Natural killer cell treated with Interleukin-12 subunit alpha and Interleukin-12 subunit beta and Interleukin-15 and Interleukin-18, amount 100 ng/mL, for 72 hours (primary cell): ENCODE measurements around the gene ZNF354C. TPM values are rescaled to one million over a fixed set of nuclear protein-coding genes. Genes with fewer than 3 reads are reported as not detected.
"Not testable (repeated sequence)": the region's sequence is repeated elsewhere in the genome, so short reads cannot be mapped to it uniquely, and the experiment has no call there.

Experiments
- ATAC-seq, 2 donors: fragments of 150-1000 bp; cut with Tn5 transposase in 1 of 2; sonication (Bioruptor Pico), chemical (Tn5 transposase) in 1 of 2; 2 replicates each; pipeline ENCODE4 v1.10.0; 2021
- DNase-seq: peaks from one replicate; pipeline ENCODE4 v3.0.0; 2022; ENCODE audit warnings: low spot score
- H3K27ac Mint-ChIP-seq, 2 donors: 1 replicate in 1 of 2; 2 replicates in 1 of 2; pipeline ENCODE4 v1.8.0; 2022; ENCODE audit warnings: mixed read lengths in 2 of 2, mild to moderate bottlenecking in 1 of 2, moderate library complexity in 1 of 2
- H3K27me3 Mint-ChIP-seq, 2 donors: 1 replicate in 1 of 2; 2 replicates in 1 of 2; pipeline ENCODE4 v1.8.0; 2022; ENCODE audit warnings: mixed read lengths in 2 of 2
- H3K36me3 Mint-ChIP-seq: one replicate; pipeline ENCODE4 v1.8.0; 2022; ENCODE audit warnings: mixed read lengths
- H3K4me1 Mint-ChIP-seq, 2 donors: 1 replicate in 1 of 2; 2 replicates in 1 of 2; pipeline ENCODE4 v1.8.0; 2022; ENCODE audit warnings: low read depth in 2 of 2, mixed read lengths in 2 of 2, mild to moderate bottlenecking in 1 of 2
- H3K4me3 Mint-ChIP-seq: one replicate; pipeline ENCODE4 v1.8.0; 2022; ENCODE audit warnings: mixed read lengths
- H3K9me3 Mint-ChIP-seq: 2 replicates; pipeline ENCODE4 v1.8.0; 2022; ENCODE audit warnings: mixed read lengths
- total RNA-seq, 2 donors: library from RNA; stranded (reverse); gene quantifications; one replicate each; pipeline ENCODE4 v1.2.3, GENCODE V29; 2022

The ZNF354C gene
- total RNA-seq, 2 donors from 2014 or later: 3.2 to 7.3 TPM

DNA sequence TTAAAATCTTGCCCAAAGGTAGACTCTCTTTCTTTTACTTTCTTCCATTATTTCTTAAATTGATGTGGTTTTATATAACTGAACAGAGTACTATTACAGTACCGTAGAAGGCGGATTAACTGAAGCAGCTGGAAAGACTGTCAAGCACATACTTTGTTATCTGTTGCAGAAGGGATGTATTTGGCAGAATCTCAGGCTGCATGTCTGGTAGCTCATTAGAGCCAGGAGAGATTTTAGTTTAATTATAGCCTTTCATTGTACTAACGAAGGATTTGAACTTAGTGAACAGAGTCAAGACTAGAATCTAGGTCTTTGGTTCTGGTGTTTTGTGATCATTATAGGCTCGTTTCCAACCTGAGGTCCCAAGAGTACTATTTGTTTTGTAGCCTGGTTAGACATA is 20.6 kb downstream of the ZNF354C start:
- H3K4me1 Mint-ChIP-seq: peaks cover 0 to 3% of the 10 kb centered on the region in 2 donors
- no peak overlapping the region for H3K4me3 Mint-ChIP-seq
- ATAC-seq (no peak), DNase-seq (no peak)
- no peaks in the 10 kb centered on the region for H3K27me3 Mint-ChIP-seq
- H3K36me3 Mint-ChIP-seq: peaks cover 67% of the 10 kb centered on the region
- H3K27ac Mint-ChIP-seq: no peak overlapping the region
- H3K9me3 Mint-ChIP-seq: peaks cover 43% of the 10 kb centered on the region

DNA sequence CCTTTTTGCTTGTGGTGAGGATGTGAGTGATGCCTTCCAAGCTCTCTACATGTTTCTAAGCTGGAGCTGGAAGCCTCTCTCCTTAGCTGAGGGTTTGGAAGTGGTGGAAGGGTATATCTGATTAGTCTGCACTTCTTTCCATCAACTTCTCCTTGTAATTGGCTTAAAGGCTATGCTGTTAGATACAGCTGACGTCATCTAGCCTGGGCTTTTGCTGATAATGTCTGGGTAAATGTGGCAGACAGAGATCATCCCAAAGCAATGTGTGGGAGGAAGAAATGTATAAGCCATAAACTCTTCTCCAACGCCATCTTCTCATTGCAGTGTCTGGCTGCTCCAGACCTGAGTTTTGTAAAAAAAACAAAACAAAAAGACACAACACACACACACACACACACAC is 29.3 kb downstream of the ZNF354C start:
- Mint-ChIP-seq H3K36me3 (peaks cover 52% of the 10 kb centered on the region), H3K4me1 (no peaks in the 10 kb centered on the region), H3K4me3 (no peak overlapping the region), H3K9me3 (peaks cover 42% of the 10 kb centered on the region), H3K27ac (no peak overlapping the region), H3K27me3 (no peaks in the 10 kb centered on the region)
- ATAC-seq (no peak), DNase-seq (no peak)

DNA sequence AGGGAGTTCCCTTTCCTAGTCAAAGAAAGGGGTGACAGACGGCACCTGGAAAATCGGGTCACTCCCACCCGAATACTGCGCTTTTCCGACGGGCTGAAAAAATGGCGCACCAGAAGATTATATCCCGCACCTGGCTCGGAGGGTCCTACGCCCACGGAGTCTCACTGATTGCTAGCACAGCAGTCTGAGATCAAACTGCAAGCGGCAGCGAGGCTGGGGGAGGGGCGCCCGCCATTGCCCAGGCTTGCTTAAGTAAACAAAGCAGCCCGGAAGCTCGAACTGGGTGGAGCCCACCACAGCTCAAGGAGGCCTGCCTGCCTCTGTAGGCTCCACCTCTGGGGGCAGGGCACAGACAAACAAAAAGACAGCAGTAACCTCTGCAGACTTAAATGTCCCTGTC is 41.1 kb downstream of the ZNF354C start:
- H3K4me3 Mint-ChIP-seq, H3K27me3 Mint-ChIP-seq, H3K9me3 Mint-ChIP-seq, H3K4me1 Mint-ChIP-seq, H3K27ac Mint-ChIP-seq, DNase-seq, ATAC-seq: not testable (repeated sequence)
- H3K36me3 Mint-ChIP-seq: peaks cover 11% of the 10 kb centered on the region

DNA sequence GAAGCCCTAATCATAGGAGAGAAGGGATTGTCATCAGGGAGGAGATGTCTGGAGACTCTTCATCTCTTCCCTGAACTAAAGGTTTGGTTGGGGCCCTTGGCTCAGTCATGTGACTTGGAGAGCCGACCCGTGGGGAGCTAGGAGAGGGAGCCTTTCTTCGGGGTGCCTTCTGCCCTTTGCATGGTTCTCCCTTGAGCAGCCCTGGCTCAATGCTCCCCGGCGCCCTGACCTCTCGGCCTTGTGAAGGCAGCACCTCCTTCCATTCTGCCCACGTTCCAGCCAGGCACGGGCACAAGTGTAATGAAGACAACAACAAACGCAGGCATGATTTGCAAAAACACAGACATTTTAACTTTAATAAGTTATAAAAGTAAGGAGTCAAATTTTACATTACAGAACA is 50.4 kb downstream of the ZNF354C start:
- Mint-ChIP-seq H3K4me1 (no peaks in the 10 kb centered on the region), H3K36me3 (no peaks in the 10 kb centered on the region), H3K9me3 (peaks cover 26% of the 10 kb centered on the region), H3K27ac (no peak overlapping the region), H3K4me3 (no peak overlapping the region), H3K27me3 (no peaks in the 10 kb centered on the region)
- ATAC-seq: no peak
- DNase-seq: no peak

DNA sequence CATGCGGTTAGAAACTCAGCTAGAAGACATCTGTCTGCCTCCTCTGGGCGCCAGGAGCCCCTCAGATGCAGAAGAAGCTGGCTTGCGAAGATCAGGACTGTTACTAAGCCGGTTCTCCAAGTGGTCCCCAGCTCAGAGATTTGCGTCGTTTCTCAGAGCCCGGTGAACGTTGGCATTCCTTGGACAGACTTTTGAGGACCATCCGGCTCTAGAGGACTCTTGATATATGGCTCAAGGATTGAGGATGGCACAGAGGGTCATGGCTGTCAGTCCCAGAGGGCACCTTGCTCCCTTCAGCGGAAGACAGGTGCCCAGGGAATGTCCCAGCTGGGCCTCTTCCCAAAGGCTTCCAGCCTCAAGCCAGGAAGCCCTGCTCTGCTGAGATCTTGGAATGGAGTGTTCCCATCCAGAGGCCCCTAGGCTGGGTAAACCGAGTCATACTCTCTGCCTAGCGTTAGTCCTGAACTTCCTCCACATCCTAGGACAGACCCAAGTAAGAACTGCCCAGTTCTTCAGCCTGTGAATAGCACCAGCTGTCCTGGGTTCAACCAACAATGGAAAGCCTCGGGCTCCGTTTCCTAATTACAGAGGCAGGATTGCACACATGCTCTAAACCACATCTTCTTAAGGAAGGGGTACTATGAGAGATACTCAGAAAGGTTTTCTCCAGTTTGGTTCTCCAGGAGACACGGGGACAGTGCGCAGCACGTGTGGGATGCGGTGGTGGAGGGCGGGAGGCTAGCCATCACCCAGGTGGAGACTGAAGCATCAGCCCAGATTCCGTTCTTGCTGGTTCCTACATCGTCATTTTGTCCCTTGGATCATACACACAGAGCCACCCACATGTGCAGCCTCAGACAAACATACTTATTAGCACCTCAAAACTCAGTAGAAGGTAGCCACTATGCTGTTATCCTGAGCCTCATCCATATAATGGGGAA is 51.4 kb downstream of the ZNF354C start:
- H3K36me3 Mint-ChIP-seq: no peaks in the 10 kb centered on the region
- no peak overlapping the region for H3K27ac Mint-ChIP-seq
- H3K27me3 Mint-ChIP-seq: no peaks in the 10 kb centered on the region
- ATAC-seq (no peak), DNase-seq (no peak)
- no peaks in the 10 kb centered on the region for H3K4me1 Mint-ChIP-seq
- H3K9me3 Mint-ChIP-seq: peaks cover 26% of the 10 kb centered on the region
- no peak overlapping the region for H3K4me3 Mint-ChIP-seq

DNA sequence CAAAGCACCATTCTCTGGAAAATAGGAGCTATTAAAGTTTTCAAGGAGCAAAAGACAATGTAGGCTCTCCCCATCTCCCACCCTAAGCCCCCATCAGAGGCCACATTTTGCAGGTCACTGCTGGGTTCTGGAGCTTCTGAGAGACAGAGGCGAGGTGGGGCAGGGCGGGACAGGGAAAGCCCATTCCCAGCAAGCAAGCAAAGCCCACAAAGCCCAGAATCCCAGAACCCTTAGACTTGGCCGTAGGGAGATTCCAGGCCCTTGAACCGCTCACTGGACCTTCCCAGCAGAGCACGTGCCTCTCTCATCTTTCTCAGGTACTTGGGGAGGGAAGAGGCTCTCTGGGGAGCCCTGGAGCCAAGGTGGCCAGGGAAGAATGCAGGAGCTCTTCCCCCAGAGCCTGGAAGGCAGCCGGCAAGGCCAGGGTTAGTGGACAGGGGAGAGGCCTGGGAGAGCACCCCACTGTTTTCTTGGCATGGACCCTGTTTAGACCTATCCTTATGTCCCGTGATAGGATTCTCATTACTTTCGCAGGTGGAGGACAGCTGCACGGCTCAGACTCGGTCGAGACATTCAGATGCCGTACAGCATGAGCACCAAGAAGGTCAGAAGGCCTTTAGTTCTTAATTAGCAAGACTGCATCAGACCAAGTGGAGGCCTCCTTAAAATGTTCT is 52.4 kb downstream of the ZNF354C start:
- Mint-ChIP-seq H3K4me3 (no peak overlapping the region), H3K36me3 (no peaks in the 10 kb centered on the region), H3K4me1 (no peaks in the 10 kb centered on the region), H3K9me3 (peaks cover 25% of the 10 kb centered on the region), H3K27me3 (no peaks in the 10 kb centered on the region), H3K27ac (no peak overlapping the region)
- DNase-seq: no peak
- no peak for ATAC-seq

DNA sequence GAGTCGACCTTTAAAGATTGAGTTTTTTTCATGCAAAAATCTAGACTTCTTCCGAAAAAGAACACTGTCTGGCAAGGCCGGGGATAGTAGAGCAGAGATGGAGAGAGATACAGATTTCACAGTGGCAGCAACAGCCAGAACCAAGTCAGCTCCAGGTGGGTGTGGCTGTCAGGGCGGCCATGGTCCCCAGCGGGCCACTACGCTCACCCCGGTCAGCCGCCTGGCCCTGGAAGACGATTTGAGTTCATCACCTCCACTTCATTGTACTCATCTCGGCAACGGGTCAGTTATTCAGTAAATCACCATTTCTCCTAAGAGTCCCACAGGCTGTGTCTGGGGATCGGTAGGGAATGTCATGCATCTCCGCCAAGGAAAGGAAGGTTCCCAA is 53.0 kb downstream of the ZNF354C start:
- Mint-ChIP-seq H3K27me3 (no peaks in the 10 kb centered on the region), H3K4me1 (no peaks in the 10 kb centered on the region), H3K36me3 (no peaks in the 10 kb centered on the region), H3K27ac (no peak overlapping the region), H3K4me3 (no peak overlapping the region), H3K9me3 (peaks cover 23% of the 10 kb centered on the region)
- no peak for ATAC-seq
- no peak for DNase-seq

DNA sequence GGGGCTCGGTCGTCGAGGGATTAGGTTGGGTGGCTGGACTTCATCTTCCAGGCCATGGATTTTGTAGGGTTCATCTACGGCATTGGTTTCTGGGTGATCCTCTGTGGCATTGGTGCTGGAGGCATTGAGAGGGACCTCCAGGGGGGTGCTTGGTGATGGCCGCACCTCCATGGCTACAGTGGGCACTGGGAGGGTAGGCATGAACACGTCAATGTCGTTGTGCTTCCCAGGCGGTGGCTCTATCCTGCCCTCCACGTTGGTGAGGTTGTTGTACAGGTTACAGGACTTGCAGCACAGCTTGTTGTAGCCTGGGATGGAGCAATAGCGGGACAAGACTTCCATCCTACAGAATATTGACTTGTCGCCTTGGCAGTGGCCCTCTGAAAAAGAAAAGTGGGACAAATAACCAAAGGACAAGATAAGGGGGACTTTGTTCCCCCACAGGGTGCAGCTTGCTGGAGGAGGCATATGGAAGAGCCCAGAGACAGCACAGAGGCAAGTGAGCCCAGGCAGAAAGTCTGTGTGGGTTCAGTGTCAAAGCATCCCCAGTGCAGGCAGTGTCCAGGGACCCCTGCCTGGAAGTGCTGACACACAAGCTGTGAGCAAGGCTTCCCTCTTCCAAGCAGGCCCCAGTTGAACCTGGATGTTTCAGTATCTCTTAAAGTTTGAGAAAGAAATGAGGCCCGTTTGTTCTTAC is 53.9 kb downstream of the ZNF354C start:
- DNase-seq: no peak
- no peaks in the 10 kb centered on the region for H3K27me3 Mint-ChIP-seq
- H3K36me3 Mint-ChIP-seq: no peaks in the 10 kb centered on the region
- peaks cover 20% of the 10 kb centered on the region for H3K9me3 Mint-ChIP-seq
- no peak overlapping the region for H3K27ac Mint-ChIP-seq
- no peak for ATAC-seq
- H3K4me1 Mint-ChIP-seq: no peaks in the 10 kb centered on the region
- no peak overlapping the region for H3K4me3 Mint-ChIP-seq

DNA sequence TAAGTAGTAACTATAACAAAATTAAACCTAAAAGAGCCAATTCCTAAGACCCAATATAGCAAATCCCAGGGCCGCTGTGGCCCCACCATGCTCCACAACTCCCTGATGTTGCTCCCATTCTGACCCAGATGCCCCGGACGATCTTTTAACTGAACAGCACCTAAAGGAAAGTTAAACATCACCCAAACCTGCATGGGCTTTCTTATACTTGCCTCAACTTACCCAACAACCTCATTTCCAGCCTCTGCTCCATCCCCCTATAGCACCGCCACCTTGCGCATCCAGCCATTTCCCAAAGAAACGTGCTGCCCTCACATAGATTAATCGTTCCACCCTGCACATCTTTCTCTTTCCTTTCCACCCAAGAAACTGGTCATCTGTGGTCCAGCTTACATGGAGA is 54.6 kb downstream of the ZNF354C start:
- Mint-ChIP-seq H3K36me3 (no peaks in the 10 kb centered on the region), H3K4me3 (no peak overlapping the region), H3K27me3 (no peaks in the 10 kb centered on the region), H3K27ac (no peak overlapping the region), H3K9me3 (peaks cover 20% of the 10 kb centered on the region), H3K4me1 (no peaks in the 10 kb centered on the region)
- DNase-seq (no peak), ATAC-seq (no peak)

DNA sequence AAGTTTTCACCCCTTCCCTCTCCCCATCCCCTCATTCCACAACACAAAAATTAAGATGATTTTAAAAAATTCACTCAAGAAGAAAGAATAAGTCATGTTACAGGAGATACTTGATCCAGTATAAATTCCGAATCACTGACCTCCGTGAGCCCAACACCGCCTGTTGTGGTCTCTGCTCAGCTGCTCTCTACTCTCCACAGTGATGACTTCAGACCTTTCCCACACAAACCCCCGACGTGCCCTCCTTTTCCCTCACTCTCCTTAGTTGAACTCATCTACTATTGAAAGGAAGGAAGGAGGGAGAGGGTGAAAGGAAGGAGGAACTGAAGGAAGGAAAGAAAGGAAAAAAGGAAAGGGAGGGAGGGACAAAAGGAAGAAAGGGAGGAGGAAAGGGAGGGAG is 55.1 kb downstream of the ZNF354C start:
- Mint-ChIP-seq H3K36me3 (no peaks in the 10 kb centered on the region), H3K4me1 (no peaks in the 10 kb centered on the region), H3K4me3 (no peak overlapping the region), H3K27ac (no peak overlapping the region), H3K27me3 (no peaks in the 10 kb centered on the region), H3K9me3 (peaks cover 20% of the 10 kb centered on the region)
- no peak for ATAC-seq
- no peak for DNase-seq

DNA sequence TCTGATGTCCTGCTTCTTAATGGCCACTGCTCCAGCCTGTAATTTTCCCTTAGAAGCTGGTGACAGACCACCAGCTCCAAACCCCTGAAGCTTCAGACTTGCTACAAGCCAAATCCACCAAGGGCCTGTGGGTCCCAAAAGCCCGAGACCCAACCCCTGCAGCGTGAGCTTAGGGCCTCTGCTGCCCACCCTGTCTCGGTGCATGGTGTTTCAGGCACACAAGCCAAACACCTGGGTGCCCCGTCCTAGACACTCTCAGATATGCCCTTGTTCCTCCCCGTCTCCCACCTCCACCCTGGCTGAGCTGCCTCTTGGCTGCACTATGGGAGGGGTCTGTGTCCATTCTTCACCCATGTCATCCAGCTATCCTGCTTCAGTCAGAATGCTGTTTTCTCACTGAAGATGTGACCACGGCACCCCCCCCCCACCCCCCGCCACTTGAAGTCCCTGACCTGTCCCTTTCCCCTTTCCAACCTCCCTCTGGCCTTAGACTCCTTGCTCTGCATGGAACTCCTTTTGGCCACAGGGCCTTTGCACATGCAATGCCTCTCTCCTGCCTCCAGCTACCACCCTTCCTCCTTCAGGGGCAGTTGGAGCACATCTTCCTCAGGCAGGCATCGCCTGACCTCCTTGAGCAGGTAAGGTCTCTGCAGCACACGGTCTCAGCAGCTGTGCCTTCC is 55.8 kb downstream of the ZNF354C start:
- Mint-ChIP-seq H3K4me1 (no peaks in the 10 kb centered on the region), H3K9me3 (peaks cover 20% of the 10 kb centered on the region), H3K36me3 (no peaks in the 10 kb centered on the region), H3K4me3 (no peak overlapping the region), H3K27me3 (no peaks in the 10 kb centered on the region), H3K27ac (no peak overlapping the region)
- ATAC-seq: no peak
- no peak for DNase-seq

DNA sequence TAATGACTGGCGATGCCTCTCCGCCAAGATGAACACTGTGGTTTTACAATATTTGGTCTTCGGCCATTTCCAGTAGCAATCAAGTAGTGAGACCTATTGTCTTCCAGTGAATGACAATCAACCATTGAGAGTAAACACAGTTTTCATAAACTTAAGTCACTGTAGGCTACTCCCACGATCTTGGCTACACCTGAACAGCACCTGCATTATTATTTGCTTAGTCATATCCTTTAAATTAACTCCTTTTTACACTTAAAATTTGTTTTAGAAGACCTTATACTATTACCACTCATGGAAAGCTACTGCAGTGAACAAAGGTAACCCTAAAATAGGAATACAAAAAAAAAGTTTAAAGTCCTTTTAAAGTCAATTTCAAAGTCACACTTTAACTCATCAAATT is 58.2 kb downstream of the ZNF354C start:
- H3K27me3 Mint-ChIP-seq: no peaks in the 10 kb centered on the region
- H3K9me3 Mint-ChIP-seq: peaks cover 16% of the 10 kb centered on the region
- no peak overlapping the region for H3K4me3 Mint-ChIP-seq
- ATAC-seq (no peak), DNase-seq (no peak)
- H3K4me1 Mint-ChIP-seq: no peaks in the 10 kb centered on the region
- H3K27ac Mint-ChIP-seq: no peak overlapping the region
- H3K36me3 Mint-ChIP-seq: no peaks in the 10 kb centered on the region

DNA sequence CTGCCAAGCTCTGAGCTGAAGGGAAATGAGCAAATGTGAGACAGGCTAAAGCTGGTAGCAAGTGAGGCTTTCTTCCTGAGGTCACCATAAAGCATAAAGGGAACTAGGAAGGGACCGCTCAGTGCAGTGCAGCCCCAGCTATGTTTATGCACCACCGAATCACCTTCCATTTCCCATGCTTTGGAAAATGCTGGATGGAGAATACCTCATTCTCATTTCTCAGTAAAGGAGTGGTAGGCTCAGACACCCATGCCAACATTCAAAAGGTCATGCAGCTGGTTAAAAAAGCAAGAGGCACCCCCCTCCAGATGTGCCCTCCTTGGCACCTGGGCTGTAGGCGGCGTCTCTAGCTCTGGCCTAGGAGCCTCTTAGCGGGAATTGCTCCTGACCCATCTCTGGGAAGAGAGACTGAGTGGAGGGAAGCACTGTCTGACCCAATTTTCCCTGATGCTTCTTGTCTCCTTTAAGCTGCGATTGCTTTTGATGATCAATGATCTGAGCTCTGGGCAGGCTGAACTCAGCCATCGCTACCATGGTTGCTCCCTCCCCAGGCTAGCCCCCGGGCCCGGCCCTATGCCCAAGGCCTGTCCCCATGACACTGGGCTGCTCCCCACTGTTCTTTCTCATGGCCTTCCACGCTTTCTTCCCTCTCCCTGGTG is 58.7 kb downstream of the ZNF354C start:
- peaks cover 10% of the 10 kb centered on the region for H3K9me3 Mint-ChIP-seq

More for the DNA sequence above, 58.7 kb downstream of the ZNF354C start:
- Mint-ChIP-seq H3K4me3 (no peak overlapping the region), H3K4me1 (no peaks in the 10 kb centered on the region), H3K27ac (no peak overlapping the region), H3K36me3 (no peaks in the 10 kb centered on the region), H3K27me3 (no peaks in the 10 kb centered on the region)
- DNase-seq: no peak
- no peak for ATAC-seq
